HG03060 (cell line): ENCODE measurements around the gene ZNF865.

Experiments used
- ATAC-seq: cut with Tn5 transposase; IDR thresholded peaks from one replicate; pipeline ENCODE4 v1.9.1; 2021; ENCODE audit warnings: low read depth, moderate number of reproducible peaks; ENCODE audit not compliant: unreplicated experiment

Gene ZNF865

GRCh38 chr19:55586976-55587668, 18.3 kb upstream of the ZNF865 start:
- peak; percentile 89 for ATAC-seq

- ATAC-seq: no peak
Measured at GRCh38 chr19:55588738-55589137, 16.7 kb upstream of the ZNF865 start.

- ATAC-seq: no peak
Measured at GRCh38 chr19:55590109-55590508, 15.3 kb upstream of the ZNF865 start.

DNA sequence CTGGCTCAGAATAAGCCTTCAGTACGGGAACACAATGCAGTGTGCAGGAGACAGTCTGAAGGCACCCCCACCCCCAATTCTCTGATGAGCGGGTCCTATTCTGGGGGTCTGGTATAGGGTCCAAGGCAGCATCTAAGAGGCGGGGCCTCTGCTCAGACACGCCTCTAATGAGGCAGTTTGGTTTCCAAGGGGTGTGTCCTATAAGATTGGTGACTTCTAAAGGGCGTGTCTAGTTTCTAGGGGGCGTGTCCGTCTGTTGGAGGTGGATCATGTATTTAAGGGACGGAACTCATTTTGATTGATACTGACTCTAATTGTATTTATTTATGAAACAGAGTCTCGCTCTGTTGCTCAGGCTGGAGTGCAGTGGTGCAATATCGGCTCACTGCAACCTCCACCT, 14.8 kb upstream of the ZNF865 start:
- no peak for ATAC-seq

- no peak for ATAC-seq
Measured at GRCh38 chr19:55591555-55591954, 13.9 kb upstream of the ZNF865 start.

- no peak for ATAC-seq
Measured at GRCh38 chr19:55592391-55593090, 12.9 kb upstream of the ZNF865 start.

GRCh38 chr19:55593096-55593772, 12.2 kb upstream of the ZNF865 start:
- no peak for ATAC-seq

DNA sequence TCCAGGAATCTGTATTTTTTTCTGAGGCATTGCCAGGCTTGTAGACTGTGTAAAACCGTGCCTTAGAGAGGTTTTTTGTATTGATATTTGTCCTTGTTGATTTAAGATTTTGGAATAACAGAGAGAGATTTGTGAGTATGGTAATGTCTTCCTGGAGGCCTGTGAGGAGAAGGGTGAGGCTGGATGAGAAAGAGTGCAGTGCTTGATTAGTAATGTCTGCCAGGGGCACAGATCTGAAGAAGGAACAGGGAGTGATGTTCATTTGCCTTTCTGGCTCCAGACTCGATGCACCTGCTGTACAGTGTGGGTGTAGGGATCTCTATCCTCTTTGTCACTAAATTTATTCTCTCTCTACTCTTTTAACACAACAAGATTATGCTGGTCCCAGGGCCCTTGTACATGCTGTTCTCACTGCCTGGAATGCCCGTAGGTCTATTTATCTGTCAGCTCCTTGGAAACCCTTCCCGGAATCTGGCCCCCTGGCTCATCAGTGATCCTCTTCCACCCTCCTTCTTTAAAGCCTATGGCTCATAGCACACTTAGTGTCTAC, 10.4 kb upstream of the ZNF865 start:
- ATAC-seq: no peak

- no peak for ATAC-seq
Measured at GRCh38 chr19:55596304-55596703, 9.1 kb upstream of the ZNF865 start.

DNA sequence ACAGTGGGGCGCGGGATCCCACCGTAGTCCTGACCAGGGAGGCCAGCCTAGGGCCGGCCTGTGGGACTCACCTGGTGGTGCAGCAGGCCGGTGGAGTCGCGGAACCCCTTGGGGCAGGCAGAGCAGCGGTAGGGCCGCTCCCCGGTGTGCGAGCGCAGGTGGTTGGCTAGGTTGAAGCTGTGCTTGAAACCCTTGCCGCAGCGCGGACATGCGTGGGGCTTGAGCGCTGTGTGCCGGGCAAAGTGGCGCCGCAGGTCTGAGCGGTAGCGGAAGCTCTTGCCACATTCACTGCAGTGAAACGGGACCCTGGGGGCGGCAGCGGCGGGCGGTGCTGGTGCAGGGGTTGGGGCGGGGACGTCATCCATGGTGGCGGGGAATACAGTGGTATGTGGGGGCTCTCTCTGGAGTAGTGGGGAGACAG, 7.9 kb upstream of the ZNF865 start:
- no peak for ATAC-seq

DNA sequence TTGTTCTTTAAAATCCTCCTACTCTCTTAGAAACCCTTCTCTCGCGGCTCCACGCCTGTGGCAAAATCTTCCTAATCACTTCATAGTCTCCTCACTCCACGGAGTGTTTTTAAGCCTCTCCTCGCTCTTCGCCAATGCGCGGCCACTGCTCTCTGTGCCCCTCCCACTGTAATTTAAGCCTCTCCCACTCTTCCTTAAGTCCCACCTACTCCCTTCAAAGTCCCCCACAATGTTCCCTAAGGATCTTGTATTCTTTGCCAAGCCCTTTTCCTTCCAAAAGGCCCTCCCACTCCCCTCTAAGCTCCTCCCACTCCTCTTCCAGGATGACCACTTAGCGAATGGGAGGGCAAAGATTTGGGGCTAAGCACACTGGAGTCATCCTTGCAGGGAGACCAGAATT, 7.4 kb upstream of the ZNF865 start:
- ATAC-seq: no peak

DNA sequence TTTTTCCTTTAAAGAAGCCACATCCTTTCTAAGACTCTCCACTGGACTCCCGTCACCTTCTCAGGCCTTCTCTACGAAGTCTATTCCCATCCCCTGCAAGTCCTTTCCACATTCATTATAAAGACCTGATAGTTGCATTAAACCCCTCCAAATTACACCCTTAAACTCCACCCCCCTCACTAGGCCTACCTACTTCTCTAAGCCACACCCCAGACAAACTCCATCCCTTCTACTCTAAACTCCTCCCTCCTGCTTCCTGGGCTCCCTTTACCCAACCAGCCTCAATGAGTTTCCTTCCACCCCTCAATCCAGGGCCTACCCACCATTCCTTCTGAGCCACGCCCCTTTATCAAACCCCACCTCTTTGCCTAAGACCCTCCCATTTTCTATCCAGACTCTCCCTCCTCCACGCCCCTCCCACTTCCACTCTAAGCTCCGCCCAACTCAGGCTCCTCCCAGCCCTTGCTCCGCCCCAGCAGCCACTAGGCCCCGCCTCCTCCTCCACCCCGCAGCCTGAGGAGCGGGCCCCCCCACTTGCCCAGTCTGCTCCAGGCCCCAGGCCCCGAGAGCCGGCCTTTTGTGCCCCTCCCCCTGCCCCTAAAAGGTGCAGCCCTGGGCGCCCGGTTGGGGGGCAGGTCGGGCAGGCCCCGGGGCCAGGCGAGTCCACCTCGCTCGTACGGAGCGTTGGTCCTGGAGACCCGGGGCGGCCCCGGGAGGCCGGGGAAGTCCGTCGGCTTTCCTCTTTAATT, 6.6 kb upstream of the ZNF865 start:
- peak; percentile 62 for ATAC-seq

GRCh38 chr19:55599468-55599841, 6.0 kb upstream of the ZNF865 start, which contains the start of gene FIZ1:
Gene FIZ1 (minus strand): TSS chr19:55599517. CDS start chr19:55597865, 1,652 bp downstream.
- peak; percentile 24 for ATAC-seq

GRCh38 chr19:55599842-55600661, 5.4 kb upstream of the ZNF865 start, which contains the start of gene ZNF524:
Gene ZNF524 (plus strand): TSS chr19:55600288. CDS start chr19:55602113, 1,825 bp downstream.
- peak; percentile 30 for ATAC-seq

GRCh38 chr19:55600662-55601028, 4.8 kb upstream of the ZNF865 start:
- no peak for ATAC-seq

GRCh38 chr19:55601084-55601483, 4.4 kb upstream of the ZNF865 start:
- no peak for ATAC-seq

GRCh38 chr19:55602104-55603001, 3.1 kb upstream of the ZNF865 start:
- no peak for ATAC-seq

DNA sequence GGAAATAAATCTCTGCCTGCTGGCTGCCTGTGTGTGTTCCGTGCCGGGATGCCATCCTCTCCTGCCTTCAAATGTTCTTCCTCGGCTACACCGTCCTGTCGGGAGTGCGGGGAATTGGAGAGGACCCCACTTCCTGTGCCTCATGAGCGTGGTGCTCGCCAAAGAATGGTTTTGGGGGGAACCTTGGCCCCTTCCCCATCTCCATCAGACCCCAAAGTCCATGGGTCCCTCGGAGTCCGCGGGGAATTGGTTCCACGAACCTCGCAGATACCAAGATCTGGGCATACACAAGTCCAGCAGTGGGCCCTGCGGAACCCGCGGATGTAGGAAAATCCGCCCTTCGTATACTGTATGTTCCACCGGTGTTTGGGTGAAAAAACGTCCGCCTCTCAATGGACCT, 2.3 kb upstream of the ZNF865 start:
- ATAC-seq: no peak
